HG02623 (cell line): ENCODE data around the gene UXT.
A peak's percentile ranks its signal among the peaks of the same experiment; 100 is the strongest.
"Not testable (repeated sequence)": the region's sequence is repeated elsewhere in the genome, so short reads cannot be mapped to it uniquely, and the experiment has no call there.

Experiments
- ATAC-seq: cut with Tn5 transposase; IDR thresholded peaks from one replicate; pipeline ENCODE4 v1.9.1; 2021; ENCODE audit warnings: moderate library complexity; ENCODE audit not compliant: unreplicated experiment

The UXT gene

DNA sequence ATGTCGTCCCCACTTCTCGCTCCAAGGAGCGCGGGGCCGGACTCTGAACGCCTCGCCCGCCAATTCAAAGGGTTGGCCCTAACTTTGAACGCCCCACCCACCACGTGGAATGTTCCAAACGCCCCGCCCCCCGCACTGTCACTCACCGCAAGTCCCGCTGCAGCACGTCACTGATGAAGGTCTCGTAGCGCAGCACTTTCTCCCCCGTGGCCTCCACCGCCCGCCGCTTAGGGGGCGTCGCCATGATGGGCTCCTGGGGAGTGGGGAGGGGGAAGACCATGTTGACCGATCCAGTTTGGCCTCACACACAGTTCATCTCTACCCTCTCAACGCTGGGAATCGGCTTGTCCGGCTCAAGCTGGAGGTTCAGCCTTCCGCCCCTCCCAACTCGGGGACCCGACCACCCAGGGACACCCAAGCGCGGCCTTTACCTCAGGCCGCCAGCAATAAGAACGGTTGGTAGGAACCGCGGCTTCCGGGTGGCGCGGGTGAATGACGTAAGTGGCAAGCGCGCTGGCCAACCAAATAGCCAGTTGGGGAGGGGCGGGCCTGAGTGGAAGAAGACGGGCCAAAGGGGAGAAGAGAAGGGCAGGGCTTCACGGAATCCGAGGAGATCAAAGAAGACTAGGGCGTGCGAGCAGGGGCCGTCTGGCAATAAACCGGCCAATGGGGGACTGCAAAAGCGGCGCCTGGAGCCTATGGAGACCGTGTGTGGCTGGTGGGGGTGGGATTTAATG is at the start of gene UXT:
Gene UXT (minus strand): TSS at position 497 of the 737 bp plus-strand sequence. CDS start 253 bp downstream, at position 244.
- ATAC-seq, result peak; percentile 75

DNA sequence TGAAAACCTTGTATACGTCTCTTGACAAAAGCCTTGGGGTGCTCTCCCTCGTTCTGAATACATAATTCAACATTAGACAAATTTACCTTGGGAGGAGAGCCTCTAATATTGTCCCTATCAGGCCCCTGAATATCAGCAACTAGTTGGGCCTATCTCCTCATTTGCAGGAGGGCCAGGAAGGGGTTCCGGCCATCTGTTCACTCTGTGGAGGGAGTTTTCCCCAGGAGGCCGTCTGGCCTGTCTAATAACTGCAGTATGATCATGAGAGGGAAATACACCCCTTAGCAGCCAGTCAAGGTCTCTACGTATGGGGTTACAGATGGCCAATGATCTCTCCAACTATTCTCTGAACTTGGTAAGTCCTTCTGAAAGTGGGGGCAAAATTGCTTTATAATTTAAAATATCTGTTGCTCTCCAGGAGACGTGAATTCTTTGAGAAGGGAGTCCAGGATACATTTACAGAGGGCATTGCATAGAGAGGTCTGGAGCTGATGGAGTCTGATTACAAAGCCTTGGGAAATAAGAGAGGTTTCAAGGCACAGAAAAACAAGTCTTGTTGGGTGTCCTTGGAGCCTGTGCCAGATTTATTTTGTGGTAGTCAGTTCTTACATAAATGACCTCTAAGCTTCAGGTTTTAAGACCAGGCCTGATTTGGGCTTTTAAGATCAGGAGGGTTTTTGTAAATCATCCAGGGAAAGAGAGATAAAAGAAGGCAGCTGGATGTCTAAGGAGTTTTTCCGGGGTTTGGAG is 48.2 kb upstream of the UXT start:
- ATAC-seq, result no peak

GRCh38 chrX:47706575-47706974 is 47.6 kb upstream of the UXT start:
- no peak for ATAC-seq

DNA sequence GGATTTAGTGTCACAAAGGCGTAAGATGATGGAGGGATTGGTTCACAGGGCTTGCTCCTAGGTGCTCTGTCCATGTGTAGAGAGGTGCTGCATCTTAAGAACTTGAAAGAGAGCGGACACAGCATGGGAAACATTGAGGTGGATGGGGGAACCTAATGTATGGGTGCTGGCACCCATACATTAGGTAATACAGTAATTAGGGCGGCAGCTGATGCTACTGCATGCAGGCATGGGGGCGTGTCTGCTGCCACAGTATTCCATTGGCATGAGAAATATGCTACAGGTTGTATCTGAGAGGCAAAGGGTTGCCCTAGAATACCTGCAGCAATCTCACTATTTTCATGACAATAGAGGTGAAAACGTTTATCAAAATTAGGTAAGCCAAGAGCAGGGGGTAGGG is 45.8 kb upstream of the UXT start:
- no peak for ATAC-seq

DNA sequence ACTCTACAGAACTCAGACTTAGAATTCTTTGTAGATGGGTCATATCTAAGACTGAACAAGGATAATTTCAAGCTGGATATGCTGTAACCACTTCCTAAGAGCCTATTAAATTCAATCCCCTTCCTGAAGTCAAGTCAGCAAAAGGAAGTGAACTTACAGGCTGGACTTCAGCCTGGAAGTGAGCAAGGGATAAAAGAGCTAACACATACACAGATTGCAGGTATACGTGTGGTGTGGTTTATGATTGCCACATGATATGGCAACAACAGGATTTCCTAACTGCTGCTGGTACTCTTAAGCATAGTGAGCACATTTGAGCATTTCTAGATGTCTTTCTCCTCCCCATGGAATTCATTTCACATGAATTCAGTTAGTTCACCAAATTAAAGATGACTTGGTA is 38.2 kb upstream of the UXT start:
- no peak for ATAC-seq

GRCh38 chrX:47690175-47690574 is 31.2 kb upstream of the UXT start:
- ATAC-seq, result no peak

- ATAC-seq, result no peak
Observed at GRCh38 chrX:47687263-47687662, 28.3 kb upstream of the UXT start.

- ATAC-seq, result no peak
Observed at GRCh38 chrX:47683829-47684205, 24.8 kb upstream of the UXT start.

DNA sequence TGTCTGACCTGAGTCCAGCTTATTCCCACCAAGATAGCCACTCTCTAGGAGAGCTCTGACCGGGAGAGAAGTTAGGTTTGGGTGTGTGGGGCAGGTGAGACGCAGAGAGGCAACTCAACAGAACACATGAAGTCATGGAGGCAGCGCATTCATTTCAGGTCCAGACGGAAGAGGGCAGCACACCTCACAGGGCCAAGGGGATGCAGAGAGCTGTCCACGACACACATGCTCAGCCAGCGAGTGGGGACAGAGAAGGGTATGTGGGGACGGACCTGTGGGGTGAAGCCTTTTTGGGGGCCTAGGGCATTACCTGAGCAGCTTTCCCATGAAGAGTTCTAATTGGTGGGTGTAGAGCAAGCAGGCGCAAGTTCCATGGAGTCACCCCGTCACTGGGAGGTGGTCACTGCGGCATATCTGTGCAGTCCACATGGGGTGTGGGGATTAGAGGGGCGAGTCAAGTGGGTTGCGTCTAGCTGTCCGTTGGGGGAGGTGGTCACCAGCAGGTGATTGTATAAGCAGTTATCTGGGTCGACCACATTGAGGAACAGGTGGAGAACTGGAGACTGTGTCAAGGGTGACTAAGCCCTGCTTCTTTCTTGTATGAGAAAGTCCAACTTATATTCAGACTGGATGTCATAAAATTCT is 24.3 kb upstream of the UXT start:
- no peak for ATAC-seq

- ATAC-seq, result not testable (repeated sequence)
Observed at GRCh38 chrX:47675959-47676859, 17.2 kb upstream of the UXT start.

DNA sequence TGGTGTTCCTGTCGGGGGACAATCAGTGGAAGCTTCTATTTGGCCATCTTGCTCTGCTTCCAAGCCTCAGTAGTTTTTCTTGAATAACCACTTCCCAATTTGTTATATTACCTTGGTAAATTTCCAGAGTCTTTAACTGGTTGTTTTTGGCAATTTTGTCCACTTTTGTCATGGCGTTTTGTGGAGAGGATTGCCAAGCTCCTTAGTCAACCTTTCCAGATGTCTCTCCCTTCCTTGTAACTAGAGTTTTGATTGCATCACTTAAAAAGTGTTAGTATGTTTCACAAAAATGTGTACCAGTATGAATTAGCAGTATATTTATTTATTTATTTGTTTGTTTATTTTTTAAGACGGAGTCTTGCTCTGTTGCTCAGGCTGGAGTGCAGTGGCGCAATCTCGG is 15.8 kb upstream of the UXT start:
- no peak for ATAC-seq

GRCh38 chrX:47665797-47666196 is 6.8 kb upstream of the UXT start:
- not testable (repeated sequence) for ATAC-seq

GRCh38 chrX:47664737-47665136 is 5.8 kb upstream of the UXT start:
- ATAC-seq, result no peak

- ATAC-seq, result no peak
Observed at GRCh38 chrX:47662144-47662657, 3.2 kb upstream of the UXT start.

- ATAC-seq, result no peak
Observed at GRCh38 chrX:47661539-47661938, 2.6 kb upstream of the UXT start.

DNA sequence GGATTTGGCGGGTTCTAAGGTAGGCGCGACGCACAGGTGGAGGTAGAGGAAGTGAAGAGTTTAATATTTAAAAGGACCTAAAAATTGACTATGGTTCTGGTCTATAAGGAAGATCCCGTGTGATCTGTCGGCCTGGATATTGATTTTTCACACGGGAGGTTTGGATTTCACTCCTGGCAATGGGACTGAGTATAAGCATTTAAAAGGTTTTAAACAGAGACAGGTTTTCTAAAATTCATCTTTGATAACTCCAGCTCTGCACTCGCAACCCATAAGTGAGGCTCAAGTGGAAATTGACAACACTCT is 394 bp upstream of the UXT start:
- no peak for ATAC-seq

DNA sequence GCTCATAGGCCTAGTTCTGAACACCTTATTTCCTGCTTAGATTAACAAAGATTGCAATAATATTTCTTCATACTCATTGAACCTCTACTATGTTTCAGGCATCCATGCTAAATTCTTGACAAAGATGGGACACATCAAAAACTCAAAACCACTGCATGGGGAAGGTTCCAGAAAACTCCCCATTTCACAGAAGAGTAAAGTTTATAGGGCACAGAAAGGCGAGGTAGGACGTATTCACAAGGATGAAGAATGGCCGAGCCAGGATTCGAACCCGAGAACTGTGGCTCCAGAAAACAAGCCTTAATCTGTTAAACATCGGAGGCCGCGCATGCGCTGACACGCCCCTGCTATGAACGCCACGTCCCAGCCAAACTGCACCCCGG is 688 bp downstream of the UXT start:
- no peak for ATAC-seq

GRCh38 chrX:47651043-47651905 is 7.7 kb downstream of the UXT start:
- ATAC-seq, result no peak

DNA sequence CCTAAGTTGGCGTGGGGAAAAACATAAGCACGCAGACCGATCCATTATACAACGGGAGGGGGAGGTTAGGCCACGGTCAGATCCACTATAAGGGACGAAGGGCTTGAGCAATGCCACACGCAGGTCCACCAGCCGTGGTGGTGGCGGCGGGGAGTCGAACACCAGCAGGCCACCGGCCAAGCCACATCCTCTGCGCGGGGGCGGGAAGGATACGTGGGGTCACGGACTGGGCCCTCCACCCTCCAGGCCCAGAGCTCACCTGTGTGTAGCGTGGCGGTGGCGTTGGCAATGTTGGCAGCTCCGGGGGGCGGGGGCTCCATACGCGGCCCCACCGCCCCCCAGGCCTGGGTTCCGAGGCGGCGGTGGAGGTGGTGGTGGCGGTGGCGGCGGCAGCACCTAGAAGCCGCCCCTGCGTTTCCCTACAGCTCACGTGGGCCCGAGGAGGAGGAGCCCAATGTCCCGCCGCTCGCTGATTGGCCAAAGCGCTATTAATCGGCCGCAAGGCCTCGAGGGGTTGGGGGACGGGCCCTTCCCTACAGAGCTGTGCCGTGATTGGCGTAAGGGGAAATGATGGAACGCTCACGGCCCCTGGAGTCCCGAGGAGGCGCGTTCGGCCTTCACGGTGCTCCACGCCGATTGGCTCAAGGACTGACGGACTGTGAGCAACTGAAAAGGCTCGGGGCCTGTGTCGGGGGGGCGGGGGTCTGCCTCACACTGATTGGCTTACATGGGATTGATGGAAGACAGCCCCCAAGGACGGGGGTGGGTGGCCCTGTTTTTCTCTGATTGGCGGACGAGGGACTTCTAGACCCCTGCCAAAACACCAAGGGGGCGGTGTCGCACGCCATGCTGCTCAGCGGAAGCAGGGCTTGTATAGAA is 8.6 kb downstream of the UXT start, which contains the start of gene ELK1:
Gene ELK1 (minus strand): TSS at position 400 of the 879 bp plus-strand sequence. CDS start 9,122 bp downstream, outside the sequence.
- peak; percentile 90 for ATAC-seq
